ENCODE results near the gene AP2A1.

Gene AP2A1

DNA sequence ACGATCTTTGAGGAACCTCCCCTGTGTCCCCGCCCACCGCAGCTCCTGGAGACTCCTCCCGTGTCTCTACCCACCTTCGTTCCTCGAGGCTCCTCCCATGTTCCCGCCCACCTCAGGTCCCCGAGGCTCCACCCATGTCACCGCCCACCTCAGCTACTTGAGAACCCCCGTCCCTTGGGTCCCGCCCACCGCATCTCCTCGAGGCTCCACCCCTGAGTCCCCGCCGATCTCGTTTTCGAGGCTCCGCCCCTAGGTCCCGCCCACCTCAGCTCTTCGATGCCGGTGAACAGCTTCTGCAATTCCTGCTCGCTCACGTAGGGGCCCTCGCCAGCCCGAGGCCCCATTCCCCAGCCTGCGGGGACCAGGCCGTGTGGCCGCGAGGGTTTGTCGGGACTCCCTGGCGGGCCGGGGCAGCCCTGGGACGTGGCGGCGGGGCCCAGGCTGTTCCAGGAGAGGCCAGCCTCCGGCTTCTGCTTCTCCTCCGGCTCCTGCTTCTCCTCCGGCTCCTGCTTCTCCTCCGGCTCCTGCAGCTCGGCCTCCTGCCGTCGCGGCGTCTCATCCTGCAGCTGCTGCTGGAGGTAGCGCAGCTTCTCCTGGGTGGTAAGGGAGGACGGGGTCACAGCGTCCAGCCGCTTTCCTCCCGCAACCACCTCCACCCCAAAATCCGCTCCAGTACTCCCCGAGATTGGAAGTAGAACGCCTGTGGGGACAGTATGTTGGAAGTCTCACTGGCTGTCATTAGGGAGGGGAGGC lies 20.4 kb upstream of the AP2A1 start:
- no peak for TF ChIP-seq TAF1 (IDR thresholded peaks at IDR 0.05; ENCODE audit: low read depth)
- TF ChIP-seq, protein P1, sequence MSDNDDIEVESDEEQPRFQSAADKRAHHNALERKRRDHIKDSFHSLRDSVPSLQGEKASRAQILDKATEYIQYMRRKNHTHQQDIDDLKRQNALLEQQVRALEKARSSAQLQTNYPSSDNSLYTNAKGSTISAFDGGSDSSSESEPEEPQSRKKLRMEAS (IDR thresholded peaks at IDR 0.05): peak; percentile 94
- TF ChIP-seq TEAD4 (IDR thresholded peaks at IDR 0.05): no peak

DNA sequence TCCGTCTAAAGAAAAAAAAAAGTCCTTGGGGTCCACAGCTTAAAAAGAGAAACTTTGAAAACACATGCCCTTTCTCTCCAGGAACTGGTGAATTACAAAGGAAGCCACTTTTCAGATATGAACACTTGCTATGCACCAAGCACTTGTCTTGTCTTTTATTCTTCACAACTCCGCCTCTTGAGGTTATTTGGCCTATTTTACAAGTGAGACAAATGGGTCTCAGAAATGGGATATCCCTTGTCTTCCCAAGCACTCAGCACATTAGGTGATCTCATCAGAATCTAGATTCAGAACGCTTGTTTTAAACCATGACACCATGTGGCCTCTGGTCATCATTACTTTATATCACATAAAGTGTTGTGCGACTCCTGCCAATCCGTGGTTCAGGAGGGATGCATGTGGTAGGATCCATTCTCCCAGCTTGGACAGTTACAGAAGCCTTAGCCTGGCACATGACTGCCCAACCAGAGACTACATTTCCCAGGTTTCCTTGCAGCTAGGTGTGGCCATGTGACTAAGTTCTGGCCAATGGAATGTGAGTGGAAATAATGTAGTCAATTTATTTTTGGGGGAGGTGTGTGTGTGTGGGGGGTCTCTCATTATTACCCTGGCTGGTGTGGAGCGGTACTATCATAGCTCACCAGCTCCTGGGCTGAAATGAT lies 17.6 kb upstream of the AP2A1 start:
- no peak for TF ChIP-seq EGR1 (IDR thresholded peaks at IDR 0.05)
- TF ChIP-seq, protein P2, sequence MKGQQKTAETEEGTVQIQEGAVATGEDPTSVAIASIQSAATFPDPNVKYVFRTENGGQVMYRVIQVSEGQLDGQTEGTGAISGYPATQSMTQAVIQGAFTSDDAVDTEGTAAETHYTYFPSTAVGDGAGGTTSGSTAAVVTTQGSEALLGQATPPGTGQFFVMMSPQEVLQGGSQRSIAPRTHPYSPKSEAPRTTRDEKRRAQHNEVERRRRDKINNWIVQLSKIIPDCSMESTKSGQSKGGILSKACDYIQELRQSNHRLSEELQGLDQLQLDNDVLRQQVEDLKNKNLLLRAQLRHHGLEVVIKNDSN (IDR thresholded peaks at IDR 0.05): peak; percentile 96
- TF ChIP-seq, protein P3, sequence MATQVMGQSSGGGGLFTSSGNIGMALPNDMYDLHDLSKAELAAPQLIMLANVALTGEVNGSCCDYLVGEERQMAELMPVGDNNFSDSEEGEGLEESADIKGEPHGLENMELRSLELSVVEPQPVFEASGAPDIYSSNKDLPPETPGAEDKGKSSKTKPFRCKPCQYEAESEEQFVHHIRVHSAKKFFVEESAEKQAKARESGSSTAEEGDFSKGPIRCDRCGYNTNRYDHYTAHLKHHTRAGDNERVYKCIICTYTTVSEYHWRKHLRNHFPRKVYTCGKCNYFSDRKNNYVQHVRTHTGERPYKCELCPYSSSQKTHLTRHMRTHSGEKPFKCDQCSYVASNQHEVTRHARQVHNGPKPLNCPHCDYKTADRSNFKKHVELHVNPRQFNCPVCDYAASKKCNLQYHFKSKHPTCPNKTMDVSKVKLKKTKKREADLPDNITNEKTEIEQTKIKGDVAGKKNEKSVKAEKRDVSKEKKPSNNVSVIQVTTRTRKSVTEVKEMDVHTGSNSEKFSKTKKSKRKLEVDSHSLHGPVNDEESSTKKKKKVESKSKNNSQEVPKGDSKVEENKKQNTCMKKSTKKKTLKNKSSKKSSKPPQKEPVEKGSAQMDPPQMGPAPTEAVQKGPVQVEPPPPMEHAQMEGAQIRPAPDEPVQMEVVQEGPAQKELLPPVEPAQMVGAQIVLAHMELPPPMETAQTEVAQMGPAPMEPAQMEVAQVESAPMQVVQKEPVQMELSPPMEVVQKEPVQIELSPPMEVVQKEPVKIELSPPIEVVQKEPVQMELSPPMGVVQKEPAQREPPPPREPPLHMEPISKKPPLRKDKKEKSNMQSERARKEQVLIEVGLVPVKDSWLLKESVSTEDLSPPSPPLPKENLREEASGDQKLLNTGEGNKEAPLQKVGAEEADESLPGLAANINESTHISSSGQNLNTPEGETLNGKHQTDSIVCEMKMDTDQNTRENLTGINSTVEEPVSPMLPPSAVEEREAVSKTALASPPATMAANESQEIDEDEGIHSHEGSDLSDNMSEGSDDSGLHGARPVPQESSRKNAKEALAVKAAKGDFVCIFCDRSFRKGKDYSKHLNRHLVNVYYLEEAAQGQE (IDR thresholded peaks at IDR 0.05; ENCODE audit: low read depth): no peak
- TF ChIP-seq CEBPB (IDR thresholded peaks at IDR 0.05): no peak

DNA sequence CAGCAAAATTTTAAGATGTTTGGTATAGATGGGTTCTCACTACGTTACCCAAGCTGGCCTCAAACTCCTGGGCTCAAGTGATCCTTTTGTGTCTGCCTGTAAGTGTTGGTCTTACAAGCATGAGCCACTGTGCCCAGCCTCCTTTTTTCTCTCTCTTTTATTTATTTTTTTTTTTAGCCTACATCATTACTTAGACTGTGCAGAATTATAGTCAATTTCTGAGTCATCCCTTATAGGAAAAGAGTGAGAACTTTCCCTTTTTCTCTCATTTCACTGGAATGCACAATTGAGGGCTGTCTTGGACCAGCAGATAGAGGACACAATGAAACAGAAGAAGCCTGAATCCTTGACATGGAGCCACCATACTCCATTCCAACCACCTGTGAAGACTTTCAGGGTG lies 17.0 kb upstream of the AP2A1 start:
- no peak for TF ChIP-seq ZBTB7A (IDR thresholded peaks at IDR 0.05; ENCODE audit: low read depth)

DNA sequence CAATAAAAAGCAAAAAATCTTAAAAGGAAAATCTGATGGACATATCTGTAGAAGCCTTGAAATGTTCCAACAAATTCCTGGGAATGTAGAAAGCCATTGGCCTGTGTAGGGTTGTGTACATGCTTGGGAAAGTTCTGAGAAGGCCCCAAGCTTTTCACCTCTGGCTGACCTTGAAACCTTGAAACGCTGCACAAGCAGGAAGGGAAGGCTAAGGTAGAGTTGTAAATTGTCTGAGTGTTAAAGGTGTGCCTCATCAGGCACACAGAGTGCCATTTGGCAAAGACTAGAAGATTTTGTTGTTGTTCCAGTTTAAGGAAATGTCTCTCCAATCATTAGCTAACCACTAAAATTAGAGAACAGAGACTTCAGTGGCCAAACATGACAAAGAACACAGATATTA lies 14.1 kb upstream of the AP2A1 start:
- no peak for TF ChIP-seq YY1 (IDR thresholded peaks at IDR 0.05; ENCODE audit: low read depth)
- TF ChIP-seq EP300 (IDR thresholded peaks at IDR 0.05; ENCODE audit: borderline replicate concordance): no peak
- TF ChIP-seq EGR1 (IDR thresholded peaks at IDR 0.05): no peak
- TF ChIP-seq, protein P1 (IDR thresholded peaks at IDR 0.05): no peak
- TF ChIP-seq TAF1 (IDR thresholded peaks at IDR 0.05; ENCODE audit: low read depth): no peak
- TF ChIP-seq, protein P2 (IDR thresholded peaks at IDR 0.05): no peak
- TF ChIP-seq, protein P3 (IDR thresholded peaks at IDR 0.05; ENCODE audit: low read depth): no peak

DNA sequence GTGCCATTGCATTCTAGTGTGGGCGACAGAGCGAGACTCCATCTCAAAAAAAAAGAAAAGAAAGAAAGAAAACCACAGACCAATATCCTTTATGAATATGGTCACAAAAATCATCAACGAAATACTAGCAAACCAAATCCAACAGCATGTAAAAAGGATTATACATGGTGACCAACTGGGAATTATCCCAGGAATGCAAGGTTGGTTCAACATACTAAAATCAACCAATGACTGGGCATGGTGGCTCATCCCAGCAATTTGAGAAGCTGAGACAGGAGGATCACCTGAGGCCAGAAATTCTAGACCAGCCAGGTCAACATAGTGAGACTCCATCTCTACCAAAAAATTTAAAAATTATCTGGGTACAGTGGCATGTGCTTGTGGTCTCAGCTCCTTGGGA lies 10.8 kb upstream of the AP2A1 start:
- TF ChIP-seq ZBTB7A (IDR thresholded peaks at IDR 0.05; ENCODE audit: low read depth): no peak
- no peak for TF ChIP-seq CREB1 (IDR thresholded peaks at IDR 0.05; ENCODE audit: low read depth)

DNA sequence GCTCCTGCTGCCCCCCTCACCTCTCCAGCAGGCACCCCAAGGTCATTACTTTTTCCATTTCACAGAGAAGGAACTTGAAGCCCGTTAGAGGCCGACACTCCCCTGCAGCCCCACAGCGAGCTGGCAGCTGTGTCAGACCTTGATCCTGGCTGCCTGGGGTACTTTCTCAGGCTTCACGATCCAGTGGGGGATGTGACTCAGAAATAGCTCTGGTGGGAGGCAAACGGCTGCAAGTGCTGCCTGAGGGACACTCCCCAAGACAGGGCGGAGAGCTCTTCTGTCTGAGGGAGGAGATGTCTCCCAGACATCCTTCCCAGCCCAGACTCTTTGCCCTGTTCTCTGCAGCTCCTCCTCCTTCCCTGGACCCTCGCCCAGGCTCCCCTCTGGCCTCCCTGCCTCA lies 8.5 kb upstream of the AP2A1 start:
- TF ChIP-seq EGR1 (IDR thresholded peaks at IDR 0.05) (no peak), NFIC (IDR thresholded peaks at IDR 0.05) (no peak), TCF12 (IDR thresholded peaks at IDR 0.05; ENCODE audit: low read depth) (no peak), CREB1 (IDR thresholded peaks at IDR 0.05; ENCODE audit: low read depth) (no peak), FOXM1 (IDR thresholded peaks at IDR 0.05; ENCODE audit: borderline replicate concordance, low read depth) (no peak), RAD21 (IDR thresholded peaks at IDR 0.05; ENCODE audit: low read depth) (no peak), CEBPB (IDR thresholded peaks at IDR 0.05) (no peak), EP300 (IDR thresholded peaks at IDR 0.05; ENCODE audit: borderline replicate concordance) (no peak), ZBTB7A (IDR thresholded peaks at IDR 0.05; ENCODE audit: low read depth) (no peak), YY1 (IDR thresholded peaks at IDR 0.05; ENCODE audit: low read depth) (no peak), TAF1 (IDR thresholded peaks at IDR 0.05; ENCODE audit: low read depth) (no peak)
- TF ChIP-seq, protein P3 (IDR thresholded peaks at IDR 0.05; ENCODE audit: low read depth): no peak
- TF ChIP-seq, protein P1 (IDR thresholded peaks at IDR 0.05): no peak
- TF ChIP-seq, protein P2 (IDR thresholded peaks at IDR 0.05): no peak

All from Ishikawa (cell line).